ENCODE results near the gene TMEM94. TPM values are rescaled to one million over a fixed set of nuclear protein-coding genes. Genes with fewer than 3 reads are reported as not detected.
A peak's percentile ranks its signal among the peaks of the same experiment; 100 is the strongest.

The TMEM94 gene
- total and polyA plus RNA-seq, 2 of the 13 experiments (the other 11 are each of a cell fraction or from before 2014, with no cell fraction given), result 32.6 to 134 TPM

GRCh38 chr17:75515496-75516254 is 59.2 kb downstream of the TMEM94 start, which contains the start of gene CASKIN2 (continued):
- TF ChIP-seq ZNF280B (CRISPR knock-in tag; IDR thresholded peaks at IDR 0.05; ENCODE audit: borderline replicate concordance), result peak; percentile 72; the same call in 1 of the 2 replicates
- no peak for TF ChIP-seq RORA (CRISPR knock-in tag; IDR thresholded peaks at IDR 0.05)
- TF ChIP-seq FOXK1 (CRISPR knock-in tag; IDR thresholded peaks at IDR 0.05; ENCODE audit: borderline replicate concordance, low read depth), result peak; percentile 78; the same call in 1 of the 2 replicates
- no peak for TF ChIP-seq RBM39 (IDR thresholded peaks at IDR 0.05; ENCODE audit: low read depth, low read length, poor library complexity, severe bottlenecking)
- peak; percentile 99 for TF ChIP-seq KDM5B (CRISPR knock-in tag; IDR thresholded peaks at IDR 0.05; ENCODE audit: borderline replicate concordance)
- peak; percentile 92 for TF ChIP-seq HIVEP1 (CRISPR knock-in tag; IDR thresholded peaks at IDR 0.05)
- peak; percentile 99 for TF ChIP-seq ARID4A (CRISPR knock-in tag; IDR thresholded peaks at IDR 0.05; ENCODE audit: borderline replicate concordance)
- peak; percentile 98 for TF ChIP-seq CTCF (CRISPR knock-in tag; IDR thresholded peaks at IDR 0.05)
- TF ChIP-seq KDM5A (IDR thresholded peaks at IDR 0.05; ENCODE audit: borderline replicate concordance, low read length), result peak; percentile 61; the same call in 1 of the 2 replicates
- TF ChIP-seq GMEB1 (CRISPR knock-in tag; IDR thresholded peaks at IDR 0.05; ENCODE audit: borderline replicate concordance), result peak; percentile 83
- TF ChIP-seq GATAD2A (CRISPR knock-in tag; IDR thresholded peaks at IDR 0.05), result peak; percentile 14
- TF ChIP-seq PITX1 (CRISPR knock-in tag; IDR thresholded peaks at IDR 0.05), result peak; percentile 84
- 0 out of 2 replicates have a peak, but pooled peaks have one; percentile 54 for TF ChIP-seq U2AF2 (IDR thresholded peaks at IDR 0.05; ENCODE audit: low read depth, low read length)
- no peak for TF ChIP-seq PRDM10 (CRISPR knock-in tag; IDR thresholded peaks at IDR 0.05; ENCODE audit: low read depth)

Measured in HepG2 (cell line).